GM23338 (cell line): Measurements from ENCODE around the gene HLA-DQB2. TPM values are rescaled to one million over a fixed set of nuclear protein-coding genes. Genes with fewer than 3 reads are reported as not detected.

Experiments used
- ATAC-seq: fragments of 200-7000 bp; cut with Tn5 transposase; 3 replicates; pipeline ENCODE4 v1.9.1; 2020
- DNase-seq: peaks from one replicate; pipeline ENCODE4 v3.0.0-alpha.2; 2015; ENCODE audit warnings: low spot score
- H2AFZ ChIP-seq: fragments of 200-600 bp; sonication (generic); 2 replicates; pipeline ENCODE4 v1.8.0; 2016; ENCODE audit warnings: antibody characterized with exemption, mild to moderate bottlenecking, moderate library complexity
- H3F3A ChIP-seq: fragments of 200-600 bp; sonication (generic); replicated peaks from 2 replicates; pipeline ENCODE4 v1.8.0; 2017; ENCODE audit warnings: antibody characterized with exemption, mixed run types, low read depth
- H3K27ac ChIP-seq: fragments of 200-600 bp; sonication (generic); 2 replicates; pipeline ENCODE4 v1.6.1; 2016; ENCODE audit warnings: low read depth
- H3K27me3 ChIP-seq: fragments of 200-600 bp; sonication (generic); 2 replicates; pipeline ENCODE4 v1.8.0; 2016; ENCODE audit warnings: mild to moderate bottlenecking, mixed run types, moderate library complexity; ENCODE audit not compliant: insufficient read depth
- H3K36me3 ChIP-seq: fragments of 200-600 bp; sonication (generic); 2 replicates; pipeline ENCODE4 v1.8.0; 2016; ENCODE audit warnings: mild to moderate bottlenecking; ENCODE audit not compliant: insufficient read depth
- H3K4me1 ChIP-seq: fragments of 200-600 bp; sonication (generic); 2 replicates; pipeline ENCODE4 v1.8.0; 2016; ENCODE audit warnings: mild to moderate bottlenecking, moderate library complexity; ENCODE audit not compliant: insufficient read depth
- H3K4me2 ChIP-seq: fragments of 200-600 bp; sonication (generic); 2 replicates; pipeline ENCODE4 v1.7.1; 2017; ENCODE audit warnings: mixed run types
- H3K4me3 ChIP-seq: fragments of 200-600 bp; sonication (generic); 2 replicates; pipeline ENCODE4 v1.6.1; 2016; ENCODE audit warnings: mixed run types
- H3K79me2 ChIP-seq: fragments of 200-600 bp; sonication (generic); replicated peaks from 2 replicates; pipeline ENCODE4 v1.8.0; 2017; ENCODE audit warnings: mild to moderate bottlenecking; ENCODE audit not compliant: insufficient read depth
- H3K9me2 ChIP-seq: fragments of 200-600 bp; sonication (generic); 2 replicates; pipeline ENCODE4 v1.8.0; 2017; ENCODE audit not compliant: insufficient read depth
- H4K20me1 ChIP-seq: fragments of 200-600 bp; sonication (generic); replicated peaks from 2 replicates; pipeline ENCODE4 v1.8.0; 2017; ENCODE audit warnings: mild to moderate bottlenecking; ENCODE audit not compliant: insufficient read depth
- H3K27ac Mint-ChIP-seq: 2 replicates; pipeline ENCODE4 v1.8.0; 2020; ENCODE audit warnings: inconsistent platforms, mild to moderate bottlenecking, moderate library complexity, mixed read lengths
- H3K27me3 Mint-ChIP-seq: 3 replicates; pipeline ENCODE4 v1.8.0; 2022; ENCODE audit warnings: low read depth, mild to moderate bottlenecking, moderate library complexity, mixed read lengths, inconsistent platforms; ENCODE audit not compliant: insufficient read depth, poor library complexity
- H3K36me3 Mint-ChIP-seq: 3 replicates; pipeline ENCODE4 v1.8.0; 2021; ENCODE audit warnings: low read depth, mild to moderate bottlenecking, inconsistent platforms, moderate library complexity, mixed read lengths
- H3K4me1 Mint-ChIP-seq: 3 replicates; pipeline ENCODE4 v1.8.0; 2020; ENCODE audit warnings: mild to moderate bottlenecking, inconsistent platforms, mixed read lengths
- H3K4me3 Mint-ChIP-seq: 3 replicates; pipeline ENCODE4 v1.8.0; 2021; ENCODE audit warnings: moderate library complexity, mild to moderate bottlenecking, inconsistent platforms, mixed read lengths
- H3K9me3 Mint-ChIP-seq: 3 replicates; pipeline ENCODE4 v1.8.0; 2020; ENCODE audit warnings: moderate library complexity, mild to moderate bottlenecking, inconsistent platforms, mixed read lengths
- CREB1 ChIP-seq: fragments of 250-450 bp; sonication (Bioruptor Pico); IDR thresholded peaks from 2 replicates; pipeline ENCODE4 v1.5.0; 2020; ENCODE audit warnings: low read depth, mild to moderate bottlenecking, moderate library complexity
- EZH2 ChIP-seq: fragments of 200-600 bp; sonication (generic); IDR thresholded peaks from one replicate; pipeline ENCODE4 v1.8.0; 2017; ENCODE audit warnings: antibody characterized with exemption, mild to moderate bottlenecking, low read depth; ENCODE audit not compliant: unreplicated experiment
- JUNB ChIP-seq: IDR thresholded peaks from one replicate; pipeline ENCODE4 v1.6.1; 2016; ENCODE audit warnings: antibody characterized with exemption; ENCODE audit not compliant: unreplicated experiment
- NANOG ChIP-seq: IDR thresholded peaks from 2 replicates; pipeline ENCODE4 v1.6.1; 2016; ENCODE audit warnings: antibody characterized with exemption, borderline replicate concordance
- REST ChIP-seq: IDR thresholded peaks from one replicate; pipeline ENCODE4 v1.6.1; 2018; ENCODE audit warnings: antibody characterized with exemption; ENCODE audit not compliant: unreplicated experiment
- STAT1 ChIP-seq: IDR thresholded peaks from one replicate; pipeline ENCODE4 v1.6.1; 2016; ENCODE audit warnings: antibody characterized with exemption; ENCODE audit not compliant: unreplicated experiment
- ZNF331 ChIP-seq: fragments of 250-450 bp; sonication (Bioruptor Pico); IDR thresholded peaks from 2 replicates; pipeline ENCODE4 v1.5.0; 2020; ENCODE audit warnings: low read depth, mild to moderate bottlenecking, moderate library complexity
- polyA plus RNA-seq: library from polyadenylated mRNA; unstranded; fragments of >200 nt; fragmentation: Nextera tagmentation; extraction: Ambion mirVana; gene quantifications from 2 replicates; pipeline ENCODE4 v1.2.1, GENCODE V29; 2016
- total RNA-seq: library from RNA; depleted of rRNA; stranded (reverse); fragments of >200 nt; shearing (Covaris generic); gene quantifications from 2 replicates; pipeline ENCODE4 v1.2.3, GENCODE V29; 2014
- TF ChIP-seq, protein P1 (sequence below), 2 experiments: fragments of 200-600 bp in 1 of 2; sonication (generic) in 1 of 2; conservative IDR thresholded peaks; 2 replicates each; pipeline versions ENCODE4 v1.5.1 to v1.6.1; 2016 to 2017; ENCODE audit warnings: antibody characterized with exemption in 2 of 2, low read depth in 2 of 2, mild to moderate bottlenecking in 2 of 2, moderate library complexity in 1 of 2
- TF ChIP-seq, protein P2 (sequence below): IDR thresholded peaks from 2 replicates; pipeline ENCODE4 v1.6.1; 2016; ENCODE audit warnings: antibody characterized with exemption
- TF ChIP-seq, protein P3 (sequence below): fragments of 250-450 bp; sonication (Bioruptor Pico); IDR thresholded peaks from 2 replicates; pipeline ENCODE4 v1.5.0; 2020; ENCODE audit warnings: mild to moderate bottlenecking, moderate library complexity

Gene HLA-DQB2
- total and polyA plus RNA-seq, 2 experiments from 2014 or later = not detected

DNA sequence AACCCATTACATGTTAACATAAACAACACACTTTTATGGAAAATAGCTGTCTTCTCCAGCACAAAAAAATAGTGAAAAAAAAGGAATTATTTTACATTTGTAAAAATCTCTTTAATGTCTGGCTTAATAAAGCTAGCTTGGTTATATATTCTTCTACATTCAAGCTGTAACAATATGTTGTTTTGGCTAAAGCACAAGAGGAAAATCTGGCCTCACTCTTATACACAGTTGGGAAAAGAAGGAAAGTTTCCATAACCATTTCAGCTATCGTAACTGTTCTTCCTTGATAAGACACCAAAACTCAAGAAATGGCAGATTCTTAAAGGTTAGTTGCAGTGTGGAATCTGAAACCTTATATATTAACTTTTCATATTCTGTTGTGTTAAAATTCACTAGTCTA is 45.8 kb upstream of the HLA-DQB2 start:
- DNase-seq (no peak), ATAC-seq (no peak)
- Mint-ChIP-seq H3K27me3 (peaks cover 11% of the 10 kb centered on the region), H3K4me3 (no peak overlapping the region), H3K36me3 (no peaks in the 10 kb centered on the region; the same call in 2 of the 3 replicates), H3K27ac (no peak overlapping the region), H3K9me3 (no peaks in the 10 kb centered on the region), H3K4me1 (peaks cover 5% of the 10 kb centered on the region; the same call in 2 of the 3 replicates)
- H3K9me2 ChIP-seq = no peaks in the 10 kb centered on the region; the same call in 1 of the 2 replicates
- no peaks in the 10 kb centered on the region for H3K36me3 ChIP-seq
- H3K4me3 ChIP-seq = no peak overlapping the region
- H3K27ac ChIP-seq = no peak overlapping the region
- no peaks in the 10 kb centered on the region for H4K20me1 ChIP-seq
- no peaks in the 10 kb centered on the region for H3K79me2 ChIP-seq
- H3K27me3 ChIP-seq = no peaks in the 10 kb centered on the region
- TF ChIP-seq, protein P1, sequence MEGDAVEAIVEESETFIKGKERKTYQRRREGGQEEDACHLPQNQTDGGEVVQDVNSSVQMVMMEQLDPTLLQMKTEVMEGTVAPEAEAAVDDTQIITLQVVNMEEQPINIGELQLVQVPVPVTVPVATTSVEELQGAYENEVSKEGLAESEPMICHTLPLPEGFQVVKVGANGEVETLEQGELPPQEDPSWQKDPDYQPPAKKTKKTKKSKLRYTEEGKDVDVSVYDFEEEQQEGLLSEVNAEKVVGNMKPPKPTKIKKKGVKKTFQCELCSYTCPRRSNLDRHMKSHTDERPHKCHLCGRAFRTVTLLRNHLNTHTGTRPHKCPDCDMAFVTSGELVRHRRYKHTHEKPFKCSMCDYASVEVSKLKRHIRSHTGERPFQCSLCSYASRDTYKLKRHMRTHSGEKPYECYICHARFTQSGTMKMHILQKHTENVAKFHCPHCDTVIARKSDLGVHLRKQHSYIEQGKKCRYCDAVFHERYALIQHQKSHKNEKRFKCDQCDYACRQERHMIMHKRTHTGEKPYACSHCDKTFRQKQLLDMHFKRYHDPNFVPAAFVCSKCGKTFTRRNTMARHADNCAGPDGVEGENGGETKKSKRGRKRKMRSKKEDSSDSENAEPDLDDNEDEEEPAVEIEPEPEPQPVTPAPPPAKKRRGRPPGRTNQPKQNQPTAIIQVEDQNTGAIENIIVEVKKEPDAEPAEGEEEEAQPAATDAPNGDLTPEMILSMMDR (conservative IDR thresholded peaks at IDR 0.05; ENCODE audit: low read depth in 2 of 2) = no peak
- TF ChIP-seq CREB1 (CRISPR knock-in tag) = no peak
- no peak for TF ChIP-seq REST
- TF ChIP-seq, protein P2, sequence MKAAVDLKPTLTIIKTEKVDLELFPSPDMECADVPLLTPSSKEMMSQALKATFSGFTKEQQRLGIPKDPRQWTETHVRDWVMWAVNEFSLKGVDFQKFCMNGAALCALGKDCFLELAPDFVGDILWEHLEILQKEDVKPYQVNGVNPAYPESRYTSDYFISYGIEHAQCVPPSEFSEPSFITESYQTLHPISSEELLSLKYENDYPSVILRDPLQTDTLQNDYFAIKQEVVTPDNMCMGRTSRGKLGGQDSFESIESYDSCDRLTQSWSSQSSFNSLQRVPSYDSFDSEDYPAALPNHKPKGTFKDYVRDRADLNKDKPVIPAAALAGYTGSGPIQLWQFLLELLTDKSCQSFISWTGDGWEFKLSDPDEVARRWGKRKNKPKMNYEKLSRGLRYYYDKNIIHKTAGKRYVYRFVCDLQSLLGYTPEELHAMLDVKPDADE = no peak
- no peak for TF ChIP-seq STAT1
- TF ChIP-seq EZH2 = no peak
- no peak for TF ChIP-seq JUNB
- TF ChIP-seq, protein P3, sequence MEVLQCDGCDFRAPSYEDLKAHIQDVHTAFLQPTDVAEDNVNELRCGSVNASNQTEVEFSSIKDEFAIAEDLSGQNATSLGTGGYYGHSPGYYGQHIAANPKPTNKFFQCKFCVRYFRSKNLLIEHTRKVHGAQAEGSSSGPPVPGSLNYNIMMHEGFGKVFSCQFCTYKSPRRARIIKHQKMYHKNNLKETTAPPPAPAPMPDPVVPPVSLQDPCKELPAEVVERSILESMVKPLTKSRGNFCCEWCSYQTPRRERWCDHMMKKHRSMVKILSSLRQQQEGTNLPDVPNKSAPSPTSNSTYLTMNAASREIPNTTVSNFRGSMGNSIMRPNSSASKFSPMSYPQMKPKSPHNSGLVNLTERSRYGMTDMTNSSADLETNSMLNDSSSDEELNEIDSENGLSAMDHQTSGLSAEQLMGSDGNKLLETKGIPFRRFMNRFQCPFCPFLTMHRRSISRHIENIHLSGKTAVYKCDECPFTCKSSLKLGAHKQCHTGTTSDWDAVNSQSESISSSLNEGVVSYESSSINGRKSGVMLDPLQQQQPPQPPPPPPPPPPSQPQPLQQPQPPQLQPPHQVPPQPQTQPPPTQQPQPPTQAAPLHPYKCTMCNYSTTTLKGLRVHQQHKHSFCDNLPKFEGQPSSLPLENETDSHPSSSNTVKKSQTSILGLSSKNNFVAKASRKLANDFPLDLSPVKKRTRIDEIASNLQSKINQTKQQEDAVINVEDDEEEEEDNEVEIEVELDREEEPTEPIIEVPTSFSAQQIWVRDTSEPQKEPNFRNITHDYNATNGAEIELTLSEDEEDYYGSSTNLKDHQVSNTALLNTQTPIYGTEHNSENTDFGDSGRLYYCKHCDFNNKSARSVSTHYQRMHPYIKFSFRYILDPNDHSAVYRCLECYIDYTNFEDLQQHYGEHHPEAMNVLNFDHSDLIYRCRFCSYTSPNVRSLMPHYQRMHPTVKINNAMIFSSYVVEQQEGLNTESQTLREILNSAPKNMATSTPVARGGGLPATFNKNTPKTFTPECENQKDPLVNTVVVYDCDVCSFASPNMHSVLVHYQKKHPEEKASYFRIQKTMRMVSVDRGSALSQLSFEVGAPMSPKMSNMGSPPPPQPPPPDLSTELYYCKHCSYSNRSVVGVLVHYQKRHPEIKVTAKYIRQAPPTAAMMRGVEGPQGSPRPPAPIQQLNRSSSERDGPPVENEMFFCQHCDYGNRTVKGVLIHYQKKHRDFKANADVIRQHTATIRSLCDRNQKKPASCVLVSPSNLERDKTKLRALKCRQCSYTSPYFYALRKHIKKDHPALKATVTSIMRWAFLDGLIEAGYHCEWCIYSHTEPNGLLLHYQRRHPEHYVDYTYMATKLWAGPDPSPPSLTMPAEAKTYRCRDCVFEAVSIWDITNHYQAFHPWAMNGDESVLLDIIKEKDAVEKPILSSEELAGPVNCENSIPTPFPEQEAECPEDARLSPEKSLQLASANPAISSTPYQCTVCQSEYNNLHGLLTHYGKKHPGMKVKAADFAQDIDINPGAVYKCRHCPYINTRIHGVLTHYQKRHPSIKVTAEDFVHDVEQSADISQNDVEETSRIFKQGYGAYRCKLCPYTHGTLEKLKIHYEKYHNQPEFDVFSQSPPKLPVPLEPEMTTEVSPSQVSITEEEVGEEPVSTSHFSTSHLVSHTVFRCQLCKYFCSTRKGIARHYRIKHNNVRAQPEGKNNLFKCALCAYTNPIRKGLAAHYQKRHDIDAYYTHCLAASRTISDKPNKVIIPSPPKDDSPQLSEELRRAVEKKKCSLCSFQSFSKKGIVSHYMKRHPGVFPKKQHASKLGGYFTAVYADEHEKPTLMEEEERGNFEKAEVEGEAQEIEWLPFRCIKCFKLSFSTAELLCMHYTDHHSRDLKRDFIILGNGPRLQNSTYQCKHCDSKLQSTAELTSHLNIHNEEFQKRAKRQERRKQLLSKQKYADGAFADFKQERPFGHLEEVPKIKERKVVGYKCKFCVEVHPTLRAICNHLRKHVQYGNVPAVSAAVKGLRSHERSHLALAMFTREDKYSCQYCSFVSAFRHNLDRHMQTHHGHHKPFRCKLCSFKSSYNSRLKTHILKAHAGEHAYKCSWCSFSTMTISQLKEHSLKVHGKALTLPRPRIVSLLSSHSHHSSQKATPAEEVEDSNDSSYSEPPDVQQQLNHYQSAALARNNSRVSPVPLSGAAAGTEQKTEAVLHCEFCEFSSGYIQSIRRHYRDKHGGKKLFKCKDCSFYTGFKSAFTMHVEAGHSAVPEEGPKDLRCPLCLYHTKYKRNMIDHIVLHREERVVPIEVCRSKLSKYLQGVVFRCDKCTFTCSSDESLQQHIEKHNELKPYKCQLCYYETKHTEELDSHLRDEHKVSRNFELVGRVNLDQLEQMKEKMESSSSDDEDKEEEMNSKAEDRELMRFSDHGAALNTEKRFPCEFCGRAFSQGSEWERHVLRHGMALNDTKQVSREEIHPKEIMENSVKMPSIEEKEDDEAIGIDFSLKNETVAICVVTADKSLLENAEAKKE (CRISPR knock-in tag) = no peak
- TF ChIP-seq NANOG = no peak
- no peak for TF ChIP-seq ZNF331 (CRISPR knock-in tag)
- H3K4me2 ChIP-seq = no peak overlapping the region
- no peaks in the 10 kb centered on the region; the same call in 1 of the 2 replicates for H3K4me1 ChIP-seq
- no peak overlapping the region for H2AFZ ChIP-seq
- no peaks in the 10 kb centered on the region for H3F3A ChIP-seq
